Peyer's patch (tissue), 4 donors: ENCODE measurements around the gene HRH1. TPM values are rescaled to one million over a fixed set of nuclear protein-coding genes. Genes with fewer than 3 reads are reported as not detected.
"Not testable (repeated sequence)": the region's sequence is repeated elsewhere in the genome, so short reads cannot be mapped to it uniquely, and the experiment has no call there.

ENCODE experiments used
- DNase-seq, 3 donors: peaks; one replicate each; pipeline ENCODE4 v3.0.0-alpha.2; 2017 to 2019
- H3K27ac ChIP-seq, 4 donors: fragments of 200-600 bp; sonication (generic); one replicate each; pipeline ENCODE4 v1.5.1; 2016 to 2019
- H3K27me3 ChIP-seq, 2 donors: fragments of 200-600 bp; sonication (generic); one replicate each; pipeline ENCODE4 v1.5.1; 2019
- H3K36me3 ChIP-seq, 3 donors: fragments of 200-600 bp; sonication (generic); one replicate each; pipeline ENCODE4 v1.5.1; 2016 to 2019
- H3K4me1 ChIP-seq, 4 donors: fragments of 200-600 bp; sonication (generic); one replicate each; pipeline ENCODE4 v1.5.1; 2016 to 2019
- H3K4me3 ChIP-seq, 4 donors: fragments of 200-600 bp; sonication (generic); 1 replicate in 3 of 4; 2 replicates in 1 of 4; pipeline ENCODE4 v1.5.1; 2016 to 2019; ENCODE audit warnings: mild to moderate bottlenecking in 1 of 4
- H3K9me3 ChIP-seq, 4 donors: fragments of 200-600 bp; sonication (generic); one replicate each; pipeline ENCODE4 v1.5.1; 2016 to 2019; ENCODE audit warnings: mild to moderate bottlenecking in 1 of 4
- POLR2A ChIP-seq, 2 donors: fragments of 450-650 bp; IDR thresholded peaks; one replicate each; pipeline ENCODE4 v1.5.1; 2017; ENCODE audit warnings: antibody characterized with exemption in 2 of 2, mild to moderate bottlenecking in 2 of 2, moderate library complexity in 2 of 2
- total RNA-seq, 4 donors: library from RNA; depleted of rRNA; stranded (reverse); fragments of >200 nt; gene quantifications; one replicate each; pipeline ENCODE4 v1.1.0, GENCODE V29; 2016
- TF ChIP-seq, protein P1 (sequence below), 6 experiments: fragments of 450-650 bp in 4 of 6; fragments of 200-600 bp in 2 of 6; sonication (generic) in 1 of 6; IDR thresholded peaks; one replicate each; pipeline ENCODE4 v1.5.1; 2017 to 2019; ENCODE audit warnings: antibody characterized with exemption in 6 of 6, mild to moderate bottlenecking in 3 of 6, moderate library complexity in 1 of 6

The HRH1 gene, protein sequence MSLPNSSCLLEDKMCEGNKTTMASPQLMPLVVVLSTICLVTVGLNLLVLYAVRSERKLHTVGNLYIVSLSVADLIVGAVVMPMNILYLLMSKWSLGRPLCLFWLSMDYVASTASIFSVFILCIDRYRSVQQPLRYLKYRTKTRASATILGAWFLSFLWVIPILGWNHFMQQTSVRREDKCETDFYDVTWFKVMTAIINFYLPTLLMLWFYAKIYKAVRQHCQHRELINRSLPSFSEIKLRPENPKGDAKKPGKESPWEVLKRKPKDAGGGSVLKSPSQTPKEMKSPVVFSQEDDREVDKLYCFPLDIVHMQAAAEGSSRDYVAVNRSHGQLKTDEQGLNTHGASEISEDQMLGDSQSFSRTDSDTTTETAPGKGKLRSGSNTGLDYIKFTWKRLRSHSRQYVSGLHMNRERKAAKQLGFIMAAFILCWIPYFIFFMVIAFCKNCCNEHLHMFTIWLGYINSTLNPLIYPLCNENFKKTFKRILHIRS
- 10 to 100 TPM in 1 of 4 donors, 1 to 10 TPM in 3; 1.7 to 13.7 (median 7.3) TPM for total RNA-seq

DNA sequence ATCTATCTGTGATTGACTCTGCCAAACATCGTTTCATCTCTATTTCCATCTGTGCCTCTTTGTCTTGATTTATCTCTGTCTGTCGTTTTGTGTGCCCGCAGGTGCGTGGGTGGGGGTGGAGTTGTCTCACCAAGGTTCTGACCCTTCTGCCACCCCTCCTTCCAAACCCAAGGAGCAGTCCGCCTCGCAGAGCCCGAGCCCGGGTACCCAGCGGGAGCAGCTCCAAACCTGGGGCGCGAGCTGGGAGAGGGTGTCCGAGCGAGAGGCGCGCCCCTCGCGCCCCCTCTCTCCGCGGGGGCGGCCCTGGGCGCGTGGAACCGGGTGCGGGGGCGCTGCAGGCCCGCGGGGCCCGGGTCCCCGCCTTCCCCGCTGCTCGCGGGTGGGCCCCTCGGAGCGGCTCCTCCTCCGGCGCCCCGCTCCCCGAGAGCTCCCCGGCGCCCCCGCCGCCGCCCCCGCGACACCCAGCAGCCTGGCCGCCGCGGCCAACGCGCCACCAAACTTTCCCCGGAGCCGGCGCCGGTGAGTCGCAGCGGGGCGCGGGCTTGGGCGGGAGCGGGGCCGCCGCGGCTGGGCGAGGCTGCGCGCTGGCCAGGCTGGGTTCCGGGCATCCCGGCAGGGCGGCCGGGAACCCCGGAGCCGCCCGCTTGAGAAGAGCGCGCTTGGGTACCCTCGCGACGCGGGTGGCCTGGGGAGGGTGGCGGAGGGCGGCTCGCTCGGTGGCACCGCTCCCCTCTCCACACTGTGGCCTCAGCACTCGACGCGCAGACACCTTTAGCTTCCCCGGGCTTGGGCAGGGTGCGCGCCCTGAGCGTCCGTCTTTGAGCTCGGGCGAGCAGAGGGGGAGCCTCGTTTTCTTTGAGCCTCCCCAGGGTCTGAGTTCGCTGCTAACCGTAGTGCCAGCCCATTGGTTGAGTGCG lies at the start of gene HRH1:
Gene HRH1 (plus strand): TSS at position 458 of the 917 bp plus-strand sequence. CDS start 104,545 bp downstream, outside the sequence.
- Histone ChIP-seq H3K36me3 (no peaks in the 10 kb centered on the region), H3K4me3 (peak within 1 kb of the TSS; percentile 22 to 61 (median 50)), H3K9me3 (no peaks in the 10 kb centered on the region), H3K4me1 (peaks cover 0 to 14% (median 4%) of the 10 kb centered on the region in 4 donors), H3K27me3 (no peaks in the 10 kb centered on the region), H3K27ac (peak within 1 kb of the TSS in 2 of 4 donors; percentile 28 to 49)
- DNase-seq = peak in 1 of 3 donors; percentile 56
- no peak for TF ChIP-seq POLR2A (IDR thresholded peaks at IDR 0.05)
- TF ChIP-seq, protein P1, sequence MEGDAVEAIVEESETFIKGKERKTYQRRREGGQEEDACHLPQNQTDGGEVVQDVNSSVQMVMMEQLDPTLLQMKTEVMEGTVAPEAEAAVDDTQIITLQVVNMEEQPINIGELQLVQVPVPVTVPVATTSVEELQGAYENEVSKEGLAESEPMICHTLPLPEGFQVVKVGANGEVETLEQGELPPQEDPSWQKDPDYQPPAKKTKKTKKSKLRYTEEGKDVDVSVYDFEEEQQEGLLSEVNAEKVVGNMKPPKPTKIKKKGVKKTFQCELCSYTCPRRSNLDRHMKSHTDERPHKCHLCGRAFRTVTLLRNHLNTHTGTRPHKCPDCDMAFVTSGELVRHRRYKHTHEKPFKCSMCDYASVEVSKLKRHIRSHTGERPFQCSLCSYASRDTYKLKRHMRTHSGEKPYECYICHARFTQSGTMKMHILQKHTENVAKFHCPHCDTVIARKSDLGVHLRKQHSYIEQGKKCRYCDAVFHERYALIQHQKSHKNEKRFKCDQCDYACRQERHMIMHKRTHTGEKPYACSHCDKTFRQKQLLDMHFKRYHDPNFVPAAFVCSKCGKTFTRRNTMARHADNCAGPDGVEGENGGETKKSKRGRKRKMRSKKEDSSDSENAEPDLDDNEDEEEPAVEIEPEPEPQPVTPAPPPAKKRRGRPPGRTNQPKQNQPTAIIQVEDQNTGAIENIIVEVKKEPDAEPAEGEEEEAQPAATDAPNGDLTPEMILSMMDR (IDR thresholded peaks at IDR 0.05) = no peak

DNA sequence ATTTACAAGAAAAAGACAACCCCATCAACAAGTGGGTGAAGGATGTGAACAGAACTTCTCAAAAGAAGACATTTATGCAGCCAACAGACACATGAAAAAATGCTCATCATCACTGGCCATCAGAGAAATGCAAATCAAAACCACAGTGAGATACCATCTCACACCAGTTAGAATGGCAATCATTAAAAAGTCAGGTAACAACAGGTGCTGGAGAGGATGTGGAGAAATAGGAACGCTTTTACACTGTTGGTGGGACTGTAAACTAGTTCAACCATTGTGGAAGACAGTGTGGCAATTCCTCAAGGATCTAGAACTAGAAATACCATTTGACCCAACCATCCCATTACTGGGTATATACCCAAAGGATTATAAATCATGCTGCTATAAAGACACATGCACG lies 41.0 kb upstream of the HRH1 start:
- not testable (repeated sequence) for H3K36me3 ChIP-seq, H3K27me3 ChIP-seq

DNA sequence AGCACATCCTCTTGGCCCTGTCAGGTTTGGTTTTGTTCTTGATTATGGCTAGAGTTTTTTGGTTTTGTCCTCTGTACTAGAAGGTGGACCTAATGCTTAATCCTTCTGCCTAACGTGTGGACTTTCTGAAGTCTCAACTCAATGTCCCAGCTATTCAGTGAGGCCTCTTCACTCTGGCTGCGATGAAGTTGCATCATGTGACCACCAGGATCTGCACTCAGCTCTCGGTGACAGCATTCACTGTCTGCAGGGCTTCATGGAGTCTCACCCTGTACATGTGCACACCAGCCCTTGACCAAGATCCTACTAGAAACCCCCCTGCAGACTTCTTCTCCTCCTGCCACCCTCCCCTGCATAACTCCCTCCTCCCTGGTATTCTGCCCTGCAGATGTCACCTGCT lies 38.7 kb upstream of the HRH1 start:
- Histone ChIP-seq H3K4me3 (no peak overlapping the region), H3K27me3 (no peaks in the 10 kb centered on the region), H3K4me1 (no peaks in the 10 kb centered on the region), H3K9me3 (no peaks in the 10 kb centered on the region), H3K36me3 (no peaks in the 10 kb centered on the region), H3K27ac (no peak overlapping the region)
- no peak for DNase-seq
- TF ChIP-seq, protein P1 (IDR thresholded peaks at IDR 0.05) = no peak
- TF ChIP-seq POLR2A (IDR thresholded peaks at IDR 0.05) = no peak

More for the DNA sequence above, 41.0 kb upstream of the HRH1 start:
- H3K9me3 ChIP-seq, DNase-seq, H3K27ac ChIP-seq, H3K4me3 ChIP-seq, H3K4me1 ChIP-seq: not testable (repeated sequence)

DNA sequence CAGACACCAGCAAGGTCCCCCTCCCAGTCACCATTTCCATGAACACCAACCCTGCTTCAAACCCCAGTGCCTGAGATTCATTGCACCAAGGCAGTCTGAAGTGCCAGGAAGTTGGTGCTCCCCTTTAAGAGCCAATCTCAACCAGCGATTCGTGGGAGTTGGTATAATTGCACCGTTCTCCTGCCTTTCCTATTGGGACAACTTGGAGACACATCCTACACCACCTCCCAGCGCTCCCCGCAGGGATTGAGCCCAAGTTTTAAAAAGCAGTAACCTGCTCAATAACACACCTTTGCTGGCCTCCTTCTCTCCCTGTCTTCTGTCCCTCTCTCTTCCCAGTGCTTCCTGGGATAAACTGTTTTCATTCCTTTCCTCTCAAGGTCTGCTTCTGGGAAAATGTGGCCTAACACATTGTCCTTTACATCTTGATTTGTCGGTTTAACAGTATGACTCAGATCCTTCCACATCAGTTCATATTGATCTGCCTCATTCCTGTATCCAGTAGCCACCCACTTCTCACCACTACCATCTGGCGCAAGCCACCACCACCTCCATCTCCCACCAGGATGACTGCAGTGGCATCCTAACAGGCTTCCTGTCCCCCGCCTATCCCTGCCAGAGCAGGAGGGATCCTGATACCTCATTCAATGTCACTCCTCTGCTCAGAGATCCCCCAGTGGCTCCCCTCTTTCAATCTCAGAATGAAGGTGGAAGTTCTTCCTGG lies 37.8 kb upstream of the HRH1 start:
- Histone ChIP-seq H3K4me1 (no peaks in the 10 kb centered on the region), H3K27ac (no peak overlapping the region), H3K4me3 (no peak overlapping the region), H3K36me3 (no peaks in the 10 kb centered on the region), H3K27me3 (no peaks in the 10 kb centered on the region), H3K9me3 (no peaks in the 10 kb centered on the region)
- no peak for TF ChIP-seq POLR2A (IDR thresholded peaks at IDR 0.05)
- TF ChIP-seq, protein P1 (IDR thresholded peaks at IDR 0.05) = no peak
- DNase-seq = no peak

DNA sequence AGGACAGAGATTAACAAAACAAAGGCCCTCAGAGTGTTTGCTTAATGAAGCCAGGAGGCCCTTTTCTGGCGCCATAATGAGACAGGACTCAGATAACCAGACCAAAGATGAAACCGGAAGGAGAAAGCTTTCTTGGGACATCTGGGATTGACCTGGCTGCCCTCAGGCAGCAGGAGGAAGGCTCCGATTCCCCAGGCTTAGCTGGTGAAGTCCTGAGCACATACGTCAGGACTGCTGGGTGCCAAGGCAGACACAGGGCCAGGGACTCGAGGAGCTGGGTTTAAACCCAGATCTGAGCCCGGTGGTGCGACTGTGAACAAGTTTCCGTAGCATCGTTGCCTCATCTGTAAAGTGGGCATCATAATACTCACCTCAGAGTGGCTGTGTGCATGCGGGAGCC lies 36.7 kb upstream of the HRH1 start:
- Histone ChIP-seq H3K4me3 (no peak overlapping the region), H3K27me3 (no peaks in the 10 kb centered on the region), H3K4me1 (no peaks in the 10 kb centered on the region), H3K36me3 (no peaks in the 10 kb centered on the region), H3K9me3 (no peaks in the 10 kb centered on the region), H3K27ac (no peak overlapping the region)
- DNase-seq = no peak
- TF ChIP-seq POLR2A (IDR thresholded peaks at IDR 0.05) = no peak
- TF ChIP-seq, protein P1 (IDR thresholded peaks at IDR 0.05) = no peak
